ENCODE data around the gene DHX8.

DNA sequence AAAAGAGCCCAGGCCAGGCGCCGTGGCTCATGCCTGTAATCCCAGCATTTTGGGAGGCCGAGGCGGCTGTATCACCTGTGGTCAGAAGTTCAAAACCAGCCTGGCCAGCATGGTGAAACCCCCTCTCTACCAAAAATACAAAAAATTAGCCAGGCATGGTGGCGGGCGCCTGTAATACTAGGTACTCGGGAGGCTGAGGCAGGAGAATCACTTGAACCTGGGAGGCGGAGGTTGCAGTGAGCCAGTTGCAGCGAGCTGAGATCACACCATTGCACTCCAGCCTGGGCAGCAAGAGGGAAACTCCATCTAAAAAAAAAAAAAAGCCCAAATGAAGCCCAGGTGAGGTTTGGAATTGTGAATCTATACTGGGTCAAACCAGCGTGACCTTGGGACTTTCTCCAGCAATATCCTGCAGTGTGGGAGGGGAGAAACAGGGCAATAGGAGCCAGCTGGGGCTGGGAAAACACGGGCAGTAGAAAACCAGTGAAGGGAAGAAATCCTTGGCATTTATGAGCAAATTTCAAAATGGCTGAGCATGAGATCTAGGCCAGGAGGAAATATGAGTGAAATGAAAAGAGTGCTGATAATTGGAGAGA, 8.2 kb upstream of the DHX8 start:
- TF ChIP-seq GATA3 (IDR thresholded peaks at IDR 0.05; ENCODE audit: low read depth, low read length) (no peak), GATA2 (IDR thresholded peaks at IDR 0.05; ENCODE audit: low read depth, low read length) (no peak)

Measured in SH-SY5Y (cell line).